ENCODE data around the gene ERCC4.

DNA sequence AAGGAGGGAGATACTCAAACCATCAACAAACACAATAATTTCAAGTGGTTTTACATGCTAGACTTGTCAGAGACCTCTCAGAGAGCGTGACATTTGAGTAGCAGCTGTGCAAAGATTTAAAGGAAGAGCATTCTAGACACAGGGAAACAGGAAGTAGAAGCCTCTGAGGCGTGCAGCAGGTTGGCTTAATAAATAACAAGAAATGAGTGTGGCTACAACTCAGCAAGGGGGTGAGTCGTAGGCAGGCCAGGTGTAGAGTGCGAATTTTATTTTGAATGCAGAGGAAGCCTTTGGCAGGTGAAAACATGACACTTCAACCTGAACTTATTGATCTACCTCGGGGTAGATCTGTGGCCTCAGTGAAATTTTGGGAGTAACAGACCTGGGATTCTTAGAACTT is 78.0 kb downstream of the ERCC4 start:
- TF ChIP-seq EGR1 (IDR thresholded peaks at IDR 0.05) (no peak), YY1 (IDR thresholded peaks at IDR 0.05; ENCODE audit: low read depth) (no peak), RAD21 (IDR thresholded peaks at IDR 0.05; ENCODE audit: low read depth) (no peak), TEAD4 (IDR thresholded peaks at IDR 0.05) (no peak), NFIC (IDR thresholded peaks at IDR 0.05) (no peak), EP300 (IDR thresholded peaks at IDR 0.05; ENCODE audit: borderline replicate concordance) (no peak), CREB1 (IDR thresholded peaks at IDR 0.05; ENCODE audit: low read depth) (no peak), ZBTB7A (IDR thresholded peaks at IDR 0.05; ENCODE audit: low read depth) (no peak)
- TF ChIP-seq, protein P1, sequence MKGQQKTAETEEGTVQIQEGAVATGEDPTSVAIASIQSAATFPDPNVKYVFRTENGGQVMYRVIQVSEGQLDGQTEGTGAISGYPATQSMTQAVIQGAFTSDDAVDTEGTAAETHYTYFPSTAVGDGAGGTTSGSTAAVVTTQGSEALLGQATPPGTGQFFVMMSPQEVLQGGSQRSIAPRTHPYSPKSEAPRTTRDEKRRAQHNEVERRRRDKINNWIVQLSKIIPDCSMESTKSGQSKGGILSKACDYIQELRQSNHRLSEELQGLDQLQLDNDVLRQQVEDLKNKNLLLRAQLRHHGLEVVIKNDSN (IDR thresholded peaks at IDR 0.05), result no peak
- TF ChIP-seq, protein P2, sequence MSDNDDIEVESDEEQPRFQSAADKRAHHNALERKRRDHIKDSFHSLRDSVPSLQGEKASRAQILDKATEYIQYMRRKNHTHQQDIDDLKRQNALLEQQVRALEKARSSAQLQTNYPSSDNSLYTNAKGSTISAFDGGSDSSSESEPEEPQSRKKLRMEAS (IDR thresholded peaks at IDR 0.05), result no peak
- TF ChIP-seq, protein P3, sequence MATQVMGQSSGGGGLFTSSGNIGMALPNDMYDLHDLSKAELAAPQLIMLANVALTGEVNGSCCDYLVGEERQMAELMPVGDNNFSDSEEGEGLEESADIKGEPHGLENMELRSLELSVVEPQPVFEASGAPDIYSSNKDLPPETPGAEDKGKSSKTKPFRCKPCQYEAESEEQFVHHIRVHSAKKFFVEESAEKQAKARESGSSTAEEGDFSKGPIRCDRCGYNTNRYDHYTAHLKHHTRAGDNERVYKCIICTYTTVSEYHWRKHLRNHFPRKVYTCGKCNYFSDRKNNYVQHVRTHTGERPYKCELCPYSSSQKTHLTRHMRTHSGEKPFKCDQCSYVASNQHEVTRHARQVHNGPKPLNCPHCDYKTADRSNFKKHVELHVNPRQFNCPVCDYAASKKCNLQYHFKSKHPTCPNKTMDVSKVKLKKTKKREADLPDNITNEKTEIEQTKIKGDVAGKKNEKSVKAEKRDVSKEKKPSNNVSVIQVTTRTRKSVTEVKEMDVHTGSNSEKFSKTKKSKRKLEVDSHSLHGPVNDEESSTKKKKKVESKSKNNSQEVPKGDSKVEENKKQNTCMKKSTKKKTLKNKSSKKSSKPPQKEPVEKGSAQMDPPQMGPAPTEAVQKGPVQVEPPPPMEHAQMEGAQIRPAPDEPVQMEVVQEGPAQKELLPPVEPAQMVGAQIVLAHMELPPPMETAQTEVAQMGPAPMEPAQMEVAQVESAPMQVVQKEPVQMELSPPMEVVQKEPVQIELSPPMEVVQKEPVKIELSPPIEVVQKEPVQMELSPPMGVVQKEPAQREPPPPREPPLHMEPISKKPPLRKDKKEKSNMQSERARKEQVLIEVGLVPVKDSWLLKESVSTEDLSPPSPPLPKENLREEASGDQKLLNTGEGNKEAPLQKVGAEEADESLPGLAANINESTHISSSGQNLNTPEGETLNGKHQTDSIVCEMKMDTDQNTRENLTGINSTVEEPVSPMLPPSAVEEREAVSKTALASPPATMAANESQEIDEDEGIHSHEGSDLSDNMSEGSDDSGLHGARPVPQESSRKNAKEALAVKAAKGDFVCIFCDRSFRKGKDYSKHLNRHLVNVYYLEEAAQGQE (IDR thresholded peaks at IDR 0.05; ENCODE audit: low read depth), result no peak

Measured in Ishikawa (cell line).